Endometrial microvascular endothelial cells (primary cell): ENCODE data around the gene VPS35L. TPM values are rescaled to one million over a fixed set of nuclear protein-coding genes. Genes with fewer than 3 reads are reported as not detected.

ENCODE experiments used
- in situ Hi-C: cut with HindIII; loops from 2 replicates; pipeline ENCODE4 v1.10.0; 2017; ENCODE audit warnings: low sequenced_read_pairs, low pct_unique_long_range_greater_than_20kb; ENCODE audit errors: inconsistent ontology term
- total RNA-seq: library from RNA; depleted of rRNA; stranded (reverse); fragments of >200 nt; gene quantifications from one replicate; pipeline ENCODE4 v1.2.3, GENCODE V29; 2015; ENCODE audit errors: inconsistent ontology term

Gene VPS35L
- total RNA-seq, result 48.0 TPM

- in situ Hi-C loops, result no loop called here
Measured at GRCh38 chr16:19555186-19555937, at the start of gene VPS35L. Gene VPS35L, plus strand, starts transcription at chr16:19555703. Its CDS starts 27 bp downstream, at chr16:19555730.

GRCh38 chr16:19506965-19507364 is 48.5 kb upstream of the VPS35L start:
- in situ Hi-C loops, result no loop called here

GRCh38 chr16:19507867-19508266 is 47.6 kb upstream of the VPS35L start:
- in situ Hi-C loops, result no loop called here

- in situ Hi-C loops, result no loop called here
Measured at GRCh38 chr16:19512297-19512696, 43.2 kb upstream of the VPS35L start.

- in situ Hi-C loops, result no loop called here
Measured at GRCh38 chr16:19513377-19514053, 42.0 kb upstream of the VPS35L start.

- in situ Hi-C loops, result no loop called here
Measured at GRCh38 chr16:19515757-19516156, 39.7 kb upstream of the VPS35L start.

- in situ Hi-C loops, result no loop called here
Measured at GRCh38 chr16:19517424-19518089, 37.9 kb upstream of the VPS35L start.

GRCh38 chr16:19518388-19518787 is 37.1 kb upstream of the VPS35L start:
- in situ Hi-C loops, result no loop called here

GRCh38 chr16:19520861-19521331 is 34.6 kb upstream of the VPS35L start:
- in situ Hi-C loops, result no loop called here

- in situ Hi-C loops, result no loop called here
Measured at GRCh38 chr16:19521471-19522396, 33.8 kb upstream of the VPS35L start, which contains the start of gene GDE1. Gene GDE1, minus strand, starts transcription at chr16:19522098. Its CDS starts 134 bp downstream, at chr16:19521964.

- in situ Hi-C loops, result no loop called here
Measured at GRCh38 chr16:19522397-19522732, 33.1 kb upstream of the VPS35L start.

GRCh38 chr16:19522760-19523159 is 32.7 kb upstream of the VPS35L start:
- in situ Hi-C loops, result no loop called here

- in situ Hi-C loops, result no loop called here
Measured at GRCh38 chr16:19523184-19523558, 32.3 kb upstream of the VPS35L start.

GRCh38 chr16:19523559-19524355 is 31.7 kb upstream of the VPS35L start, which contains the start of gene CCP110:
Gene CCP110, plus strand, starts transcription at chr16:19523942. Its CDS starts 3,940 bp downstream, at chr16:19527882.
- in situ Hi-C loops, result no loop called here

- in situ Hi-C loops, result no loop called here
Measured at GRCh38 chr16:19524356-19524615, 31.2 kb upstream of the VPS35L start.

GRCh38 chr16:19524616-19525384 is 30.7 kb upstream of the VPS35L start:
- in situ Hi-C loops, result loop anchor here (25.0 kb wide), 1 partner anchor 412 kb away; the partner anchor contains the start of gene ITPRIPL2

GRCh38 chr16:19525385-19525723 is 30.1 kb upstream of the VPS35L start:
- in situ Hi-C loops, result loop anchor here (25.0 kb wide), 1 partner anchor 413 kb away; the partner anchor contains the start of gene ITPRIPL2
